Omental fat pad (tissue), 4 donors: Measurements from ENCODE around the gene PRRG2. TPM values are rescaled to one million over a fixed set of nuclear protein-coding genes. Genes with fewer than 3 reads are reported as not detected.
A peak's percentile ranks its signal among the peaks of the same experiment; 100 is the strongest.

Source experiments
- ATAC-seq: fragments of 150-250 bp; one replicate; pipeline ENCODE4 v1.9.1; 2016; ENCODE audit warnings: mild to moderate bottlenecking, moderate library complexity; ENCODE audit not compliant: low FRiP score
- DNase-seq: peaks from one replicate; pipeline ENCODE4 v3.0.0-alpha.2; 2019; ENCODE audit warnings: low spot score
- total RNA-seq, 4 donors: library from RNA; depleted of rRNA; stranded (reverse); fragments of >200 nt; gene quantifications; one replicate each; pipeline ENCODE4 v1.1.0, GENCODE V29; 2016
- TF ChIP-seq, protein P1 (sequence below), 3 donors: fragments of 450-650 bp; IDR thresholded peaks; one replicate each; pipeline ENCODE4 v1.5.1; 2016 to 2017; ENCODE audit warnings: antibody characterized with exemption in 3 of 3, mild to moderate bottlenecking in 3 of 3, moderate library complexity in 2 of 3

The PRRG2 gene
- total RNA-seq, 4 donors from 2014 or later: 0.79 to 5.2 (median 2.3) TPM; not detected in 1

DNA sequence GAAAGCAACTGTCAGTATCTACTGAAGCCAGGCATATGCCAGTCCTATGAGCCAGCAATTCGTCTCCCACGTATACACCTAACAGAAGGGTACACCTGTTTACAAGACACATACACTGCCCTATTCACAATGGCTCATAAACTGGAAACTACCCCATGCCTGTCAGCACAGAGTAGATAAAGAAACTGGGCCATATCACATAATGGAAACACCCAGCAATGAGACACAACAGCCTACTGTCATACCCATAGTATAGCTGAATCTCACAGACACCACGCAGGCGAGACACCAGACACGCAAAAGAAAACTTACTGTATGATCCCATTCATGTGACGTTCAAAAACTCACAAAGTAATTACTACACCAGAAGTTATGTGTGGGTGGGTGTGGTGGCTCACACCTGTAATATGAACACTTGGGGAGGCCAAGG lies 16.5 kb upstream of the PRRG2 start:
- TF ChIP-seq, protein P1, sequence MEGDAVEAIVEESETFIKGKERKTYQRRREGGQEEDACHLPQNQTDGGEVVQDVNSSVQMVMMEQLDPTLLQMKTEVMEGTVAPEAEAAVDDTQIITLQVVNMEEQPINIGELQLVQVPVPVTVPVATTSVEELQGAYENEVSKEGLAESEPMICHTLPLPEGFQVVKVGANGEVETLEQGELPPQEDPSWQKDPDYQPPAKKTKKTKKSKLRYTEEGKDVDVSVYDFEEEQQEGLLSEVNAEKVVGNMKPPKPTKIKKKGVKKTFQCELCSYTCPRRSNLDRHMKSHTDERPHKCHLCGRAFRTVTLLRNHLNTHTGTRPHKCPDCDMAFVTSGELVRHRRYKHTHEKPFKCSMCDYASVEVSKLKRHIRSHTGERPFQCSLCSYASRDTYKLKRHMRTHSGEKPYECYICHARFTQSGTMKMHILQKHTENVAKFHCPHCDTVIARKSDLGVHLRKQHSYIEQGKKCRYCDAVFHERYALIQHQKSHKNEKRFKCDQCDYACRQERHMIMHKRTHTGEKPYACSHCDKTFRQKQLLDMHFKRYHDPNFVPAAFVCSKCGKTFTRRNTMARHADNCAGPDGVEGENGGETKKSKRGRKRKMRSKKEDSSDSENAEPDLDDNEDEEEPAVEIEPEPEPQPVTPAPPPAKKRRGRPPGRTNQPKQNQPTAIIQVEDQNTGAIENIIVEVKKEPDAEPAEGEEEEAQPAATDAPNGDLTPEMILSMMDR (IDR thresholded peaks at IDR 0.05): no peak
- ATAC-seq (no peak), DNase-seq (no peak)

DNA sequence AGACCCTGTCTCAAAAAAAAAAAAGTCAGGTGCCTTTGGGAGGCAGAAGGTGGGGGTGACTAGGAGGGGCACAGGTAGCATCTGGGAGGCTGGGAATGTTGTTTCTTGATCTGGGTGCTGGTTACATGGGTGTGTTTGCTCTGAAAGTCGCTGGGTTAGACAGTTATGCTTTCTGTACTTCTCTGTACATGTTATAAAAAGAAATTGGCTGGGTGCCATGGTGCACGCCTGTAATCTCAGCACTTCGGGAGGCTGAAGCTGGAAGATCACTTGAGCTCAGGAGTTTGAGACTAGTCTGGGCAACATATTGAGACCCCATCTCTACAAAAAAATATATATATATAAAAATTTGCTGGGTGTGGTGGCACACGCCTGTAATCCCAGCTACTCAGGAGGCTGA lies 15.9 kb upstream of the PRRG2 start:
- DNase-seq (no peak), ATAC-seq (no peak)
- TF ChIP-seq, protein P1 (IDR thresholded peaks at IDR 0.05): no peak

DNA sequence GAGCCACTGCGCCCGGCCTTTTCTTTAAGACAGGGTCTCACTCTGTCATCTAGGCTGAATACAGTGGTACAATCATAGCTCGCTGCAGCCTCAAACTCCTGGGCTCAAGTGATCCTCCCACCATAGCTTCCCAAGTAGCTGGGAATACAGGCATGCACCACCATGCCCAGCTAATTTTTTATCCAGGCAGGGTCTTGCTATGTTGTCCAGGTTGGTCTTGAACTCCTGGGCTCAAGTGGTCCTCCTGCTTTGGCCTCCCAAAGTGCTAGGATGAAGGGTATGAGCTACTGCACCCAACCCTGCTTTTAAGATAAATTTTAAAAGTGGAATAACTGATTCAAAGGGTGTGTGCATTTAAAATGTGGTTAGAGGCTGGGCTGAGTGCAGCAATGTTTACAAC lies 14.8 kb upstream of the PRRG2 start:
- no peak for DNase-seq
- TF ChIP-seq, protein P1 (IDR thresholded peaks at IDR 0.05): no peak
- ATAC-seq: no peak

DNA sequence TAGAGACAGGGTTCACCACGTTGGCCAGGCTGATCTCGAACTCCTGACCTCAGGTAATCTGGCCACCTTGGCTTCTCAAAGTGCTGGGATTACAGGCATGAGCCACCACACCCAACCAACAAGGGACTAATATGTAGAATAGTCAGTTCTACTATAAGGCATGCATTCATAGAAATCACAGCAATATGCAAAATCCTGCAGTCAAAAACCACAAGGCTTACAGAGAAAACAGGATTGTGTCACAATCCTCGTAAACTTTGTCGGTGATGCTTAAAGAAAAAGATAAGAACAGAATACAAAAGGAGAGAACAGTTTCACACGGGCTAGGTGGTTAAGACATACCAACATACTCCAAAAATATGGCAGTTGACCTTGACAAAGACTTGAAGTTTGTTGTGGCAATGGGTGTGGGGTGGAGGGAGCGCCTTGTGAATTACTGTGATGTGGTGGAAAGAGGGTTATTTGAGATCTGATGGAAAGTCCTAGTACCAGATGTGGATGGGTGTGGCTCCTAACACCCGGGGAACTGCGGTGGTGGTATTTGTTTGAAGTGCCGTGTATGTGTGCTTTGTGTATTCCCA lies 13.2 kb upstream of the PRRG2 start:
- TF ChIP-seq, protein P1 (IDR thresholded peaks at IDR 0.05): no peak
- ATAC-seq (no peak), DNase-seq (no peak)

DNA sequence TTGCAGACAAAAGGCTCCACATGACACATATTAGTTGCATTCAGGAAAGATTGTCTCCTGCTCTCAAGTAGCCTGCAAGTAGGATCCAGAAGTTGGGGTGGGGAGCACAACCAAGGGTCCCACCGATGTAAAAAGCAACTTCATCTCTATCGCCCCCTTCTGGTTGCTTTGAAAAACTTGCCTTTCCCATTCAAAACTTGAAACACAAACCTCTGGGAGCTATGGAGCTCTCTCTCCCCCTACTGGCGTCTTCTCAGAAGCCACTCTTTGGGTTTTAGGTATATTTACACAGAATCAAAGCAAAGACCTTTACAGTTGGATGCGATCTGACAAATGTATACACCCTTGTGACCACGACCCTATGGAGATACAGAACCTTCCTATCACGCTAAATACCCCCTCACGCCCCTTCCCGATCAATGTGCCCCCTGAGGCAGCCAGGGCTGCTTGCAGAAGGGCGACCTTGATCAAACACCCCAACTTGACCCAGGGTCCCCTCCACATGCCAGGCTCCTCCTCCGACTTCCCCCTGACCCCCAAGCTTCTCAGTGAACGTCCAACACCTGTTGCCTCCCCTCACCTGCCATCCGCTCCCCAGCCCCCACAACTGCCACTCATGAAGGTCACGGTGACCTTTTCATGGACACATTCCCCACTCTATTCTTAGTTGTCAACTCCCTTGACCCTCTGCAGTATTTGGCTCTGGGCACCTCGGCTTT lies 10.8 kb upstream of the PRRG2 start:
- TF ChIP-seq, protein P1 (IDR thresholded peaks at IDR 0.05): peak in 2 of 3 donors; percentile 87 to 93
- DNase-seq: no peak
- no peak for ATAC-seq

DNA sequence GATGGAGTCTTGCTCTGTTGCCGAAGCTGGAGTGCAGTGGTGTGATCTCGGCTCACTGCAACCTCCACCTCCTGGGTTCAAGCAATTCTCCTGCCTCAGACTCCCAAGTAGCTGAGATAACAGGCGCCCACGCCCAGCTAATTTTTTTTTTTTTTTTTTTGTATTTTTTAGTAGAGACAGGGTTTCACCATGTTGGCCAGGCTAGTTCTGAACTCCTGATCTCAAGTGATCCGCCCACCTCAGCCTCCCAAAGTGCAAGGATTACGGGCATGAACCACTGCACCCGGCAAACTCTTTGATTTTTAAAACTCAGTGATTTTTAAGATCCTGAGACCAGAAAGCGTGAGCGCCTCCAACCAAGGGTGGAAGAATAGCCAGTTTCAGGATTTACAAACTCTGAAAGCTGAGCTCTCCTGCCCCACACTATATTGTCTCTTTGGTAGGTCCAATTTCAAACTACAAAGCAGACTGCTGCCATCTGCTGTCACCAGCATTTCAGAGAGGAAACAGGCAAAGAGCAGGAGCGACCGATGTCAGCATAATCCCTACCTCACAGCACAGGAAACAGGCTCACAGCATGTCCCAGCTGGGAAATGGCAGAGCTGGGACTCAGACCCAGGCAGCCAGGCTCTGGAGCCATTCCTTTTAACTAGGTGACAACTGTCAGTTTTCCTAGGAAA lies 10.0 kb upstream of the PRRG2 start:
- TF ChIP-seq, protein P1 (IDR thresholded peaks at IDR 0.05): no peak
- DNase-seq (no peak), ATAC-seq (no peak)
